ENCODE measurements around the gene LCN10. TPM values are rescaled to one million over a fixed set of nuclear protein-coding genes. Genes with fewer than 3 reads are reported as not detected.

The LCN10 gene
- total and polyA plus RNA-seq, 2 of the 13 experiments (the other 11 are each of a cell fraction or from before 2014, with no cell fraction given), result 0.53 to 0.61 TPM

DNA sequence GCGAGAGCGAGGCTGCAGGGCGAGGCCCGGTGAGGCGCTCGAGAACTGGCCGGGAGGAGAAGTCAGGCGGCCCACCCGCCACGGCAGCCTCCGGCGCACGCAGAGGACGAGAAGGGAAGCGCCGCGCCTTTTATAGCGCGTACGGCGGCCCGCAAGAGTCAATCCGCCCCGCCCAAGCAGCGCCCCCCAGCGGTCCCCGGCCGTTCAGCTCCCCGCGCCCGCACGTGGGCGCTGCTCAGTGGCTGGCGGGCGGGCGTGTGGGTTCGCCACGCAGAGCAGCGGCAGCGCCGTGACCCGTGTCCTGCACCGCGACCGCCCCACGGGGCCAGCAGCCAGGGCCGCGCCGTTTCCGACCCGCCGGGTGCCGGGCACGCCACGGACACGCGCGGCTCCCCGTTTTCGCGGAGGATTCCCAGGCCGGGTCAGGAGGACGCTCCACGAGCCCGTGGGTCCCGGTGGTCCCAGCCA, 14.6 kb downstream of the LCN10 start (continued):
- peak; percentile 85 for TF ChIP-seq ZNF142 (CRISPR knock-in tag; IDR thresholded peaks at IDR 0.05)
- no peak for TF ChIP-seq TBP (CRISPR knock-in tag; IDR thresholded peaks at IDR 0.05)
- peak; percentile 79; the same call in 1 of the 2 replicates for TF ChIP-seq ZSCAN9 (CRISPR knock-in tag; IDR thresholded peaks at IDR 0.05; ENCODE audit: borderline replicate concordance)
- TF ChIP-seq ZNF547 (CRISPR knock-in tag; IDR thresholded peaks at IDR 0.05), result peak; percentile 94
- 0 out of 2 replicates have a peak, but pooled peaks have one; percentile 38 for TF ChIP-seq MTF1 (CRISPR knock-in tag; IDR thresholded peaks at IDR 0.05)
- TF ChIP-seq ZNF160 (CRISPR knock-in tag; IDR thresholded peaks at IDR 0.05), result peak; percentile 79; the same call in 1 of the 2 replicates
- TF ChIP-seq SAP130 (CRISPR knock-in tag; IDR thresholded peaks at IDR 0.05; ENCODE audit: low read depth), result peak; percentile 85
- peak; percentile 20; the same call in 1 of the 2 replicates for TF ChIP-seq SIX4 (CRISPR knock-in tag; IDR thresholded peaks at IDR 0.05)
- TF ChIP-seq DRAP1 (CRISPR knock-in tag; IDR thresholded peaks at IDR 0.05), result peak; percentile 84
- TF ChIP-seq CEBPZ (IDR thresholded peaks at IDR 0.05; ENCODE audit: low read length), result no peak
- no peak for TF ChIP-seq PHB2 (IDR thresholded peaks at IDR 0.05; ENCODE audit: partially characterized antibody)
- peak; percentile 72; the same call in 1 of the 2 replicates for TF ChIP-seq AHR (CRISPR knock-in tag; IDR thresholded peaks at IDR 0.05)
- TF ChIP-seq ZNF770 (CRISPR knock-in tag; IDR thresholded peaks at IDR 0.05), result peak; percentile 65; the same call in 1 of the 2 replicates
- TF ChIP-seq SALL2 (CRISPR knock-in tag; IDR thresholded peaks at IDR 0.05), result peak; percentile 98
- TF ChIP-seq ZNF572 (CRISPR knock-in tag; IDR thresholded peaks at IDR 0.05), result no peak
- TF ChIP-seq ELK4 (CRISPR knock-in tag; IDR thresholded peaks at IDR 0.05; ENCODE audit: borderline replicate concordance), result no peak
- peak; percentile 84; the same call in 1 of the 2 replicates for TF ChIP-seq ZNF563 (CRISPR knock-in tag; IDR thresholded peaks at IDR 0.05)
- no peak for TF ChIP-seq HMGA1 (CRISPR knock-in tag; conservative IDR thresholded peaks at IDR 0.05)
